Activated B cell treated with CpG ODN at 0.5 μM for 24 hours (primary cell): Measurements from ENCODE around the gene LPCAT2. TPM values are rescaled to one million over a fixed set of nuclear protein-coding genes. Genes with fewer than 3 reads are reported as not detected.

ENCODE experiments used
- ATAC-seq: fragments of 200-7000 bp; cut with Tn5 transposase; one replicate; pipeline ENCODE4 v1.10.0; 2021; ENCODE audit warnings: low read depth, mild to moderate bottlenecking, moderate library complexity
- CTCF ChIA-PET: fragments of 350-600 bp; sonication (Branson Sonifier 250); formaldehyde crosslinking; loops from one replicate; lab custom pipeline; 2021; ENCODE audit warnings: antibody characterized with exemption; lab: Charles Lee
- POLR2A ChIA-PET: fragments of 350-600 bp; sonication (Branson Sonifier 250); formaldehyde crosslinking; loops from one replicate; lab custom pipeline; 2021; ENCODE audit warnings: antibody characterized with exemption; lab: Charles Lee
- DNase-seq: peaks from one replicate; pipeline ENCODE4 v3.0.0; 2022
- H3K27ac Mint-ChIP-seq: one replicate; pipeline ENCODE4 v1.8.0; 2020; ENCODE audit warnings: mixed read lengths
- H3K27me3 Mint-ChIP-seq: one replicate; pipeline ENCODE4 v1.8.0; 2021; ENCODE audit warnings: mixed read lengths
- H3K36me3 Mint-ChIP-seq: one replicate; pipeline ENCODE4 v1.8.0; 2021; ENCODE audit warnings: low read depth, mixed read lengths
- H3K4me1 Mint-ChIP-seq: one replicate; pipeline ENCODE4 v1.8.0; 2021; ENCODE audit warnings: mixed read lengths
- H3K4me3 Mint-ChIP-seq: one replicate; pipeline ENCODE4 v1.8.0; 2020; ENCODE audit warnings: mild to moderate bottlenecking, mixed read lengths
- H3K9me3 Mint-ChIP-seq: one replicate; pipeline ENCODE4 v1.8.0; 2020; ENCODE audit warnings: mixed read lengths
- CTCF ChIP-seq: fragments of 200-600 bp; IDR thresholded peaks from one replicate; pipeline ENCODE4 v1.8.0; 2022; ENCODE audit warnings: antibody characterized with exemption, mild to moderate bottlenecking
- intact Hi-C: fragments of 100-400 bp; cut with micrococcal nuclease; formaldehyde crosslinking; loops from one replicate; pipeline ENCODE4 v1.15.1; 2024
- total RNA-seq: library from RNA; stranded (reverse); gene quantifications from 2 replicates; pipeline ENCODE4 v1.2.3, GENCODE V29; 2022

The LPCAT2 gene
- total RNA-seq, 1 donor from 2014 or later = 0.04 TPM

DNA sequence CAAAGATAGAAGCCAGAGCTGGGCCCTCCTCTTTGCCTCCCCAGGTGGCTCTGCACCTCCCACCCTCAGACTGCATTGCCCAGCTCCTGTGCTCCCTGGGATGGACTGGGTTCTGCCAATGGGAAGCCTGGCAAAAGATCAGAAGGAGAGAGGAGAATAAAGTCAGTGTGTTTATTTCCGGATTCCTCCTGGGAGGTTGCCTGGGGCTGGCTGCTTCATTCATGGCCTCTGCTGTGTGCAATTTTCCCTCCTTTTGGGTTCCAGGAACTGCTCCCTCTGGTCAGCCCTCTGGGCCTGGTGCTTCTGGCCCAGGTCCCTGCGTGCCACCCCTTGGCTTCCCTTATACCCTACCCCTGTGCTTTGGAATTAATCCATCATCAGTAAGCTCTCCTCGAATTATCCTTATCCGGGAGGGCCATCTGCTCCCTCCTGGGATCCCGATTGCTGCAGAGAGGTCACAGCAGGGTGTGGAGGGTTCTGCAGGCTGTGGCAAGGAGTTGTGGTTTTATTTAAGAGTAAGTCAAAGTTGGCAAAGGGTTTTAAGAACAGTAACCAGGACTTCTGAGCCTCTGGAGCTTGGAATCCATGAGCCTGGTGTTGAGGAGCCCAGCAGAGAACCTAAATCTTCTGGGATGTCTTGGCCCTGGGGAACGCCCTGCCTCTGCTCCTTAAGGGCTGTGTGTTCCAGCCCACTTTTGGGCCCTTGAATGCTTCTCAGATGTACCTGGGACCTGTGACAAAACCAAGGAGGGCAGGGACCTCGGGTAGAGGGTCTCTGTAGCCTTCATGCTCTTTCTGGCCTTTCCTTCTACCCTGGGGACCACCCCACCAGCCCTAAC is 38.1 kb upstream of the LPCAT2 start:
- CTCF ChIA-PET = no interaction called here
- POLR2A ChIA-PET = no interaction called here
- Mint-ChIP-seq H3K4me1 (no peaks in the 10 kb centered on the region), H3K27me3 (no peaks in the 10 kb centered on the region), H3K27ac (no peak overlapping the region), H3K36me3 (no peaks in the 10 kb centered on the region), H3K4me3 (no peak overlapping the region), H3K9me3 (no peaks in the 10 kb centered on the region)
- no peak for TF ChIP-seq CTCF
- DNase-seq (no peak), ATAC-seq (no peak)
- intact Hi-C loops = no loop called here

DNA sequence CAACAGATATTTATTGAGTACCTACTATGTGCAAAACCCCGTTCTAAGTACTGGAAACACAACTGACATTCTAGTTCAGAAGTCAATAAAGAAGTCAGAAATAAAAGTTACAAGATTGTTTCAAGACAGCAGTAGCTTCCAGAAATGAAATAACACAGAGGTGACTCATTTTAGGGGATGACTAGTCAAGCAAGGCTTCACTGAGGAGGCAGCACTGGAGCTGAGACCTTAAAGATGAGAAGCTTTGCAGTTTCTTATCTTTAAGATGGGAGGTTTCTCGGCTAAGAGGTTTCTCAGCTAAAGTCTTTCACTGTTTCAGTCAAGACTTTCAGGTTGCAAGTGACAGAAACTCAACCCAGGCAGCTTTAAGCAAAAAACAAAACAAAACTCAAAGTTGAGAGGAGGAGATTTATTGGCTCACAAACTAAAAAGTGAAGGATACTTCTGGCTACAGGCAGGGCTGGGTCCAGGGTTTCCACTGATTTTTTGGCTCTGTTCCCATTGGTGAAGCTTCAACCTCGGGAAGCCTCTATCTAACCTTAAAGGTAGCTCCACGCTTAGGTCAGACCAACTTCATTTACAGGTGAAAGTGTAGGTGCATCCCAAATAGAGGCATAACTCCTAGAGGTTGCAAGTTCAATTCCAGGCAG is 37.3 kb upstream of the LPCAT2 start:
- Mint-ChIP-seq H3K4me3 (no peak overlapping the region), H3K9me3 (no peaks in the 10 kb centered on the region), H3K27me3 (peaks cover 5% of the 10 kb centered on the region), H3K27ac (no peak overlapping the region), H3K4me1 (no peaks in the 10 kb centered on the region), H3K36me3 (no peaks in the 10 kb centered on the region)
- DNase-seq (no peak), ATAC-seq (no peak)
- POLR2A ChIA-PET = no interaction called here
- TF ChIP-seq CTCF = no peak
- CTCF ChIA-PET = no interaction called here
- intact Hi-C loops = no loop called here

GRCh38 chr16:55473587-55473986 is 35.3 kb upstream of the LPCAT2 start:
- Mint-ChIP-seq H3K27me3 (peaks cover 19% of the 10 kb centered on the region), H3K4me1 (no peaks in the 10 kb centered on the region), H3K9me3 (no peaks in the 10 kb centered on the region), H3K4me3 (no peak overlapping the region), H3K36me3 (no peaks in the 10 kb centered on the region), H3K27ac (no peak overlapping the region)
- ChIA-PET POLR2A (no interaction called here), CTCF (interaction anchor here (1.1 kb wide), 1 partner anchor 9 kb away, joined by 5 read pairs; no protein-coding TSS in a partner anchor)
- no peak for TF ChIP-seq CTCF
- intact Hi-C loops = no loop called here
- DNase-seq = no peak
- no peak for ATAC-seq

- ATAC-seq (no peak), DNase-seq (no peak)
- no peak for TF ChIP-seq CTCF
- H3K36me3 Mint-ChIP-seq = no peaks in the 10 kb centered on the region
- intact Hi-C loops = no loop called here
- CTCF ChIA-PET = interaction anchor here (0.9 kb wide), 1 partner anchor 10 kb away, joined by 3 read pairs; no protein-coding TSS in a partner anchor
- H3K4me3 Mint-ChIP-seq = no peak overlapping the region
- POLR2A ChIA-PET = no interaction called here
- no peaks in the 10 kb centered on the region for H3K9me3 Mint-ChIP-seq
- peaks cover 26% of the 10 kb centered on the region for H3K27me3 Mint-ChIP-seq
- H3K27ac Mint-ChIP-seq = no peak overlapping the region
- H3K4me1 Mint-ChIP-seq = no peaks in the 10 kb centered on the region
Observed at GRCh38 chr16:55474821-55475220, 34.1 kb upstream of the LPCAT2 start.

DNA sequence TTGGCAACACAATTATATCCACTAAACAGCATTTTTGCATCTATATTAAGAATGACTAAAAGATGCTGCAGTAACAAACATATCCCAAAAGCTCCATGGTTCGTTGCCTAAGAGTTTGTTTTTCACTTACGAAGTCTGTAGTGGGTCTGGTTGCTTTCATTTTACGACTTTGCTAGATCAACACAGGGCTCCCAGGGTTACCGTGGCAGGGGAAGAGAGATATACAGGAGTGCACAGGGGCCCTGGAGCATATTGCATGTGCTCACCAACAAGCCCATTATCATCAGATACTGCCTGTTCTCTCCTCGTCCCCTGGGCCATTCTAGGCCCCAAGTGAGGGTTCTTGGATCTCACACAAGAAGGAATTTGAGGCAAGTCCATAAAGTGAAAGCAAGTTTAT is 33.0 kb upstream of the LPCAT2 start:
- POLR2A ChIA-PET = no interaction called here
- CTCF ChIA-PET = interaction anchor here (0.9 kb wide), 1 partner anchor 11 kb away, joined by 3 read pairs; no protein-coding TSS in a partner anchor
- intact Hi-C loops = no loop called here
- Mint-ChIP-seq H3K27me3 (peaks cover 34% of the 10 kb centered on the region), H3K27ac (no peak overlapping the region), H3K4me1 (no peaks in the 10 kb centered on the region), H3K36me3 (no peaks in the 10 kb centered on the region), H3K9me3 (no peaks in the 10 kb centered on the region), H3K4me3 (no peak overlapping the region)
- ATAC-seq (no peak), DNase-seq (no peak)
- no peak for TF ChIP-seq CTCF
